ENCODE data around the gene SEC14L3. TPM values are rescaled to one million over a fixed set of nuclear protein-coding genes. Genes with fewer than 3 reads are reported as not detected.

SEC14L3 gene
- total RNA-seq, 4 donors from 2014 or later = not detected

GRCh38 chr22:30486661-30487115 lies 14.9 kb upstream of the SEC14L3 start:
- TF ChIP-seq, protein P1, sequence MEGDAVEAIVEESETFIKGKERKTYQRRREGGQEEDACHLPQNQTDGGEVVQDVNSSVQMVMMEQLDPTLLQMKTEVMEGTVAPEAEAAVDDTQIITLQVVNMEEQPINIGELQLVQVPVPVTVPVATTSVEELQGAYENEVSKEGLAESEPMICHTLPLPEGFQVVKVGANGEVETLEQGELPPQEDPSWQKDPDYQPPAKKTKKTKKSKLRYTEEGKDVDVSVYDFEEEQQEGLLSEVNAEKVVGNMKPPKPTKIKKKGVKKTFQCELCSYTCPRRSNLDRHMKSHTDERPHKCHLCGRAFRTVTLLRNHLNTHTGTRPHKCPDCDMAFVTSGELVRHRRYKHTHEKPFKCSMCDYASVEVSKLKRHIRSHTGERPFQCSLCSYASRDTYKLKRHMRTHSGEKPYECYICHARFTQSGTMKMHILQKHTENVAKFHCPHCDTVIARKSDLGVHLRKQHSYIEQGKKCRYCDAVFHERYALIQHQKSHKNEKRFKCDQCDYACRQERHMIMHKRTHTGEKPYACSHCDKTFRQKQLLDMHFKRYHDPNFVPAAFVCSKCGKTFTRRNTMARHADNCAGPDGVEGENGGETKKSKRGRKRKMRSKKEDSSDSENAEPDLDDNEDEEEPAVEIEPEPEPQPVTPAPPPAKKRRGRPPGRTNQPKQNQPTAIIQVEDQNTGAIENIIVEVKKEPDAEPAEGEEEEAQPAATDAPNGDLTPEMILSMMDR (IDR thresholded peaks at IDR 0.05; ENCODE audit: low read depth) = no peak

- TF ChIP-seq, protein P1 (IDR thresholded peaks at IDR 0.05; ENCODE audit: low read depth) = no peak
Observed at GRCh38 chr22:30486118-30486517, 14.3 kb upstream of the SEC14L3 start.

GRCh38 chr22:30485362-30485988 lies 13.7 kb upstream of the SEC14L3 start:
- TF ChIP-seq, protein P1 (IDR thresholded peaks at IDR 0.05; ENCODE audit: low read depth) = no peak

DNA sequence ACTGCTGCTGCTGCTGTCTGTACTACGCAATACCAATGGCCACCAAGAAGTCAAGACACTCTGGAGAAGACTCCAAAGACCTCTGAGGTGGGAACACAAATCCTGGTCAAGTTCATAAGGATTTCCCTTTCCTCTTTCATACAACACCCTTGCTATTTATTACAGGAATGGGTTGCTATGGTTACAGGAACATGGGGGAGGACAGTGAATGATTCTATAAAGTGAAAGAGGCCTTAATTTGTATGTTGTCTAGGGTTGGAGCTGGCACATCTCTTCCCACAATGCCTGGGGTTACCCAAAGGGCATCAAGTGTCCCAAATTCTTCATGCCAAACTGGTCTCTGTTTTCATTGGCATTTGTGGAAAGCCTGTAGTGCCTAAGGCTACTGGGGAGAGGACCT lies 11.4 kb upstream of the SEC14L3 start:
- TF ChIP-seq, protein P1 (IDR thresholded peaks at IDR 0.05; ENCODE audit: low read depth) = no peak

DNA sequence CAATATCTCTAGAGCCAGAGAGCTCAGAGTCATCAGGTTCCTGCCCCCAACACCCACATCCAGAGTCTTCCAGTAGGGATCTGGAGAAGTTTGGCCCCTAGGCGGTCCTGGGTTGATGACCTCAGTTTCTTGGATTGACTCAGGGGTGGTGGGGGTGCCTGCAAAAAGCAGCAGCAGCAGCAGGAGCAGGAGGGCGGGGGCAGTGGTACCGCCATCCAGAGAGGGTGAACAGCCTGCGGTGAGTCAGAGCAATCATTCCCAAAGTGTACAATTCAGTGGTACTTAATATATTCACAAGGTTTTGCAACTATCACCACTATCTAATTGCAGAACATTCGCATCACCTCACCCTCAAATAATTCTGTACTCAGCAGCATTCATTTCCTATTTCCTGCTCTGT lies 9.9 kb upstream of the SEC14L3 start:
- TF ChIP-seq, protein P1 (IDR thresholded peaks at IDR 0.05; ENCODE audit: low read depth) = no peak

DNA sequence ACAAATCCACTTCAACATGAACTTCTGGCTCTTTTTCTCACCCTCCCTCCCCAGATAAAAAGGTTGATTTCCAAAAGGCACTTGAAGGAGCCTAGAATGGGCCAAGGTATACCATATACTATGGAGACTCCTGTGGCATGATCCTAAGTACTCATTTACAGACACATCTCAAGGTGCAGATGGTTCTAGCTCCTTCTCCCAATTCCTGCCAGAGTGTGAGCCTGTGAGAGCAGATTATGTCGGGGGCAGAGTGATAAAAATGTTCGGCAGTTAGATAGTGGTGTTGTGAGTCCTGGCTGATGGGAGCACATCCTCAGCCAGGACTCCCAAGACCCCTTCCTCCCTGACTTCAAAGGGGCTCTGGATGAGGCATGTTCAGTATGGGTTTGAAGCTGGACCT lies 8.2 kb upstream of the SEC14L3 start:
- TF ChIP-seq, protein P1 (IDR thresholded peaks at IDR 0.05; ENCODE audit: low read depth) = no peak

- TF ChIP-seq, protein P1 (IDR thresholded peaks at IDR 0.05; ENCODE audit: low read depth) = no peak
Observed at GRCh38 chr22:30474683-30475424, 3.0 kb upstream of the SEC14L3 start.
